Measurements from ENCODE around the gene SH3PXD2A.

DNA sequence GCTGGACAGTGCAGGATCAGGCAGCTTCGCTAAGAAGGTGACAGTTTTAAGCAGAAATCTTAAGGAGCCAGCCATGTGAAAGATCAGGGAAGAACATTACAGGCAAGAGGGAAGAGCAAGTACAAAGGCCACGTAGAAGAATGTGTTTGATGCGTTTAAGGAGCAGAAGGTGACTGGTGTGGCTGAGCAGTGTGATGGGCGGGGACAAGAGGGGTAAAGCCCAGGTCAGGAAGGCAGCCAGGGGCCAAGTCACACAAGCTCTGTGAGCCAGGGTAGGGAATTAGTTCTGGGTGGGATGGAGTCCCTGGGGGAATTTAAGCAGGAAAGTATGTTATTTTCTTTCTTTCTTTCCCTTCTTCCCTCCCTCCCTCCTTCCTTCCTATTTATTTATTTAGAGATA is 166.9 kb downstream of the SH3PXD2A start:
- TF ChIP-seq EZH2 (IDR thresholded peaks at IDR 0.05) (no peak), EZH2phosphoT487 (IDR thresholded peaks at IDR 0.05) (no peak)
- TF ChIP-seq, protein P1, sequence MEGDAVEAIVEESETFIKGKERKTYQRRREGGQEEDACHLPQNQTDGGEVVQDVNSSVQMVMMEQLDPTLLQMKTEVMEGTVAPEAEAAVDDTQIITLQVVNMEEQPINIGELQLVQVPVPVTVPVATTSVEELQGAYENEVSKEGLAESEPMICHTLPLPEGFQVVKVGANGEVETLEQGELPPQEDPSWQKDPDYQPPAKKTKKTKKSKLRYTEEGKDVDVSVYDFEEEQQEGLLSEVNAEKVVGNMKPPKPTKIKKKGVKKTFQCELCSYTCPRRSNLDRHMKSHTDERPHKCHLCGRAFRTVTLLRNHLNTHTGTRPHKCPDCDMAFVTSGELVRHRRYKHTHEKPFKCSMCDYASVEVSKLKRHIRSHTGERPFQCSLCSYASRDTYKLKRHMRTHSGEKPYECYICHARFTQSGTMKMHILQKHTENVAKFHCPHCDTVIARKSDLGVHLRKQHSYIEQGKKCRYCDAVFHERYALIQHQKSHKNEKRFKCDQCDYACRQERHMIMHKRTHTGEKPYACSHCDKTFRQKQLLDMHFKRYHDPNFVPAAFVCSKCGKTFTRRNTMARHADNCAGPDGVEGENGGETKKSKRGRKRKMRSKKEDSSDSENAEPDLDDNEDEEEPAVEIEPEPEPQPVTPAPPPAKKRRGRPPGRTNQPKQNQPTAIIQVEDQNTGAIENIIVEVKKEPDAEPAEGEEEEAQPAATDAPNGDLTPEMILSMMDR (IDR thresholded peaks at IDR 0.05): no peak

Data from neural progenitor cell (in vitro differentiated cells).